GM20000 (cell line): Measurements from ENCODE around the gene ZPR1.

Experiments
- DNase-seq: peaks from one replicate; pipeline ENCODE4 v3.0.0; 2012; ENCODE audit warnings: low spot score
- TF ChIP-seq, protein P1 (sequence below): IDR thresholded peaks from 2 replicates; pipeline ENCODE4 v1.5.1; 2012; ENCODE audit warnings: mild to moderate bottlenecking, control low read depth; ENCODE audit errors: extremely low read depth, missing control alignments

ZPR1 gene

DNA sequence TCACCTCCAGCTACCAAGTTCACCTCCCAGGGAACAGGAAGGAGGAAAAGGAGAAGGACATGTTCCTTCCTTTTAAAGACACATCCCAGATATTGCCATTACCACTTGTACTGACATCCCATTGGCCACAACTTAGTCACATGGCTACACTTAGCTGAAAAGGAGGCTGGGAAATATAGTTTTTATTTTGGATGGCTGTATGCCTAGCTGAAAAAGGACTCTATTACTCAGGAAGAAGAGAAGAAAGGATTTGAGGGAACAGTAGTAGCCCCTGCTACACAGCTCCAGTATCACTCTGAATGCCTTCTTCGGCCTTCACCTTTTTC, 5.9 kb upstream of the ZPR1 start:
- no peak for DNase-seq
- TF ChIP-seq, protein P1, sequence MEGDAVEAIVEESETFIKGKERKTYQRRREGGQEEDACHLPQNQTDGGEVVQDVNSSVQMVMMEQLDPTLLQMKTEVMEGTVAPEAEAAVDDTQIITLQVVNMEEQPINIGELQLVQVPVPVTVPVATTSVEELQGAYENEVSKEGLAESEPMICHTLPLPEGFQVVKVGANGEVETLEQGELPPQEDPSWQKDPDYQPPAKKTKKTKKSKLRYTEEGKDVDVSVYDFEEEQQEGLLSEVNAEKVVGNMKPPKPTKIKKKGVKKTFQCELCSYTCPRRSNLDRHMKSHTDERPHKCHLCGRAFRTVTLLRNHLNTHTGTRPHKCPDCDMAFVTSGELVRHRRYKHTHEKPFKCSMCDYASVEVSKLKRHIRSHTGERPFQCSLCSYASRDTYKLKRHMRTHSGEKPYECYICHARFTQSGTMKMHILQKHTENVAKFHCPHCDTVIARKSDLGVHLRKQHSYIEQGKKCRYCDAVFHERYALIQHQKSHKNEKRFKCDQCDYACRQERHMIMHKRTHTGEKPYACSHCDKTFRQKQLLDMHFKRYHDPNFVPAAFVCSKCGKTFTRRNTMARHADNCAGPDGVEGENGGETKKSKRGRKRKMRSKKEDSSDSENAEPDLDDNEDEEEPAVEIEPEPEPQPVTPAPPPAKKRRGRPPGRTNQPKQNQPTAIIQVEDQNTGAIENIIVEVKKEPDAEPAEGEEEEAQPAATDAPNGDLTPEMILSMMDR, result no peak

DNA sequence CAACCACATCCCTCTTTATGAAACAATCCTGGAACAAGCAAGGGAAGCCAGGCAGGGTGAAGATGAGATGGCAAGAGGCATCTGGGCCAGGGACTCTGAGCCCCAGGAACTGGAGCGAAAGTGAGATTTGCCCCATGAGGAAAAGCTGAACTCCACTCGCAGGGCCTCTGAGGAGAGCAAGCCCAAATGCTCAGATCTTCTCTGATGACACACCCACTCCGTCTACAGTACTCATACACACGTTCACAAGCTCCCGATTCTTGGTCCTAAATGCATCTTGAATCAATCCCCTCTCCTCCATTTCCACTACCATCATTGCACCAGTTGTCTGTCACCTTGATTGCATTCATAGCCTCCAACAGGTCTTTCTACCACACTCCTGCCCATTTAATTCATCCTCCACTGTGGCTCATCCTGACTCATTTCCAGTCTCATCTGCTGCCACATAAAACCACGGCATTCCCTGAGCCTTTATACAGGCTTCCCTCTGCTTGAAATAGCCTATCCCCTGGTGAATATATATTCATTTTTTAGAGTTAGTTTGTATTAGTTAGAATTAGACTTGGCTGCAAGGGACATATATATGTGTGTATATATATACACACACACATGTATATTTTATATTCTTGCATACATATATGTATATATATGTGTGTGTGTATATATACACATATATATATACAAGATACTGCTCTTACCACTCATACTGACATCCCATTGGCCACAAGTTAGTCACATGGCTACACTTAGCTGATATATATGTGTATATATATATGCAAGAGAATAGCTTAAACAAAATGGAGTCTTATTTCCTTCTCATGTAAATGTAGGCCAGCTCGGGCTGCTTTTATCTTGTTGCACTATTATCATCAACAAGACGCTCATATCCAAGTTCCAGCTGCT, 5.3 kb upstream of the ZPR1 start:
- TF ChIP-seq, protein P1, result no peak

DNA sequence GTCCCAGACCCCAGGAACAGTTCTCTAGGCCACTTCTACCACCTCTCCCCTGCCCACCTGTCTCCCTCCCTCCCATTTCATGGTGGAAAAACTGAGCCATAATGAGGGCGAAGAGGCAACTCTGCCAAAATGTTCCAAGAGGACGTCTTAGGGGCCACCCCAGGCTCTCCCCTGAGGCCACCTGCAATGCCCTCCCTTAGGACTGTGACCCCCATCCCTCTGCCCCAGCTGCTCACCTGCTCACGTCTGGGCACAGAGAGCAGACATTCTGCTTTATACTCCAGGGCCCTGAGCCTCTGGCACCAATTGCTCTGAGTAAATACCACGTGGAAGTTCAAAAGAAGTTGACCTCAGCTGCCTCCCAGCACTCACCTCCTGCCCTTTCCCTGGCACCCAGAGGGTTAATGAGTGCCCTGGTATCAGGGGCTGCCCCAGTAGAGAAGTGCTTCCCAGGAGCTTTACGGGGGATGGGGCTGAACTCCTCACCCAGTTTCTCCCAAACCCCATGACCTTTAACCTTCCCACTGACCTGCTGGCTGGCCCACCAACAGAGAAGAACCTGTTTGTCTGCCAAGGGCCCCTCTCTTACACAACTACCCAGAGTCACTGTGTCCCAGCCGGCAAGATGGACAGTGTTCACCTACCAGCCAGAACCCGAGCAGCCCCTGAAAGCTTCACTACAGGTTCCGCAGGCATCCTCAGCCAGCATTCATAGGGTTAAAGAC, 4.5 kb upstream of the ZPR1 start:
- DNase-seq, result no peak

More for the DNA sequence above, 5.3 kb upstream of the ZPR1 start:
- no peak for DNase-seq

DNA sequence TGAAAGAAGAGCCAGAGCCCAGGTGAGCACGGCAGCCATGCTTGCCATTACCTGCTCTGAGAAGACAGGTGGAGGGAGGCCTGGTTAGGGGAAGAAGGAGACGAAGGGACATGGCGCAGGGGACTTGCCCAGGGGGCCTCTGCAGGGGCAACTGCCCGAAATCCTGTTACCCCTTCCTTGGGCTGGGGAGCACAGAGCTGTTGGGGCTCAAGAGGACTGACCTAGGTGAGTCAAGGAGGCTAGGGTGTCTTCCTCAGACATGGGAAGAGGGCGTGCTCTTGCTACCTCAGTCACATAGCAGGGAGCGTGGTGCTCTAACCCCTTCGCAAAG, 4.0 kb upstream of the ZPR1 start, which contains the start of gene APOA5:
APOA5 (minus strand) TSS at position 67 of the 331 bp plus-strand sequence; CDS start at position 48, 19 bp downstream.
- TF ChIP-seq, protein P1, result no peak
- no peak for DNase-seq

More for the DNA sequence above, 4.5 kb upstream of the ZPR1 start:
- TF ChIP-seq, protein P1, result no peak

DNA sequence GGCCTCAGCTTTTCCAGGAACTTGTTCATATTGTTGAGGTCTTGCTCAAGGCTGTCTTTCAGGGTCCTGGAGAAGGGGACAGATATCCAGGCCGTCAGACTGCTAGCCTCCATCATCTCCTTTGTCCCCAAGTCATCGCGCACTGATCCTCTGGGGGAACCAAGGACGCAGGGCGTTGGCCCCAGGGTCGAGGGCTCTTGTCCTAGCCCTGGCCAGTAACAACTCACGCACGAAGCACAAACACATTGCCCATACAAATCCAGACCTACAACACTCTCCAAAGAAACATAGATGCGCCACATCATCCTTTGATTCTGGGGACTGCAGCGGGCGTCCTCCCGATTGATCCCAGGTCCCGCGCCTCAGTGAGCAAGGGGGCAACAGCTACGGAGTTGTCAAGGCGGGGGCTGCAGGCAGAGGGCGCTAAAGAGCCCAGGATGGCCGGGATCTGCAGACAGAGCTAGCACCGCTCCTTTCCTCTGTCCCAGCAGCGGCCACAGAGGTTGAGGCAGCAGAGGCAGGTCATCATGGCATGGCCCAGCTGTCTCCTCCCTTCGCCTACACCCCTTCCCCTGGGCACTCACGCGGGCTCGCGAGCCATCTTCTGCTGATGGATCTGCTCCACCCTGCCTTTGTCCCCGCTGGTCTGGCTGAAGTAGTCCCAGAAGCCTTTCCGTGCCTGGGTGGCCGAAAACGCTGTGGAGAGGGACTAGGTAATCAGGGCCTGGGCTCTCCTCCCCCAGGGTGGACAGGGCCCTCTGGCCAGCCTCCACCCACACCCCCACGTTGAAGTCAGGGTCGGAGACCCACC, 3.4 kb upstream of the ZPR1 start:
- peak; percentile 90 for DNase-seq
- TF ChIP-seq, protein P1, result peak; percentile 75

DNA sequence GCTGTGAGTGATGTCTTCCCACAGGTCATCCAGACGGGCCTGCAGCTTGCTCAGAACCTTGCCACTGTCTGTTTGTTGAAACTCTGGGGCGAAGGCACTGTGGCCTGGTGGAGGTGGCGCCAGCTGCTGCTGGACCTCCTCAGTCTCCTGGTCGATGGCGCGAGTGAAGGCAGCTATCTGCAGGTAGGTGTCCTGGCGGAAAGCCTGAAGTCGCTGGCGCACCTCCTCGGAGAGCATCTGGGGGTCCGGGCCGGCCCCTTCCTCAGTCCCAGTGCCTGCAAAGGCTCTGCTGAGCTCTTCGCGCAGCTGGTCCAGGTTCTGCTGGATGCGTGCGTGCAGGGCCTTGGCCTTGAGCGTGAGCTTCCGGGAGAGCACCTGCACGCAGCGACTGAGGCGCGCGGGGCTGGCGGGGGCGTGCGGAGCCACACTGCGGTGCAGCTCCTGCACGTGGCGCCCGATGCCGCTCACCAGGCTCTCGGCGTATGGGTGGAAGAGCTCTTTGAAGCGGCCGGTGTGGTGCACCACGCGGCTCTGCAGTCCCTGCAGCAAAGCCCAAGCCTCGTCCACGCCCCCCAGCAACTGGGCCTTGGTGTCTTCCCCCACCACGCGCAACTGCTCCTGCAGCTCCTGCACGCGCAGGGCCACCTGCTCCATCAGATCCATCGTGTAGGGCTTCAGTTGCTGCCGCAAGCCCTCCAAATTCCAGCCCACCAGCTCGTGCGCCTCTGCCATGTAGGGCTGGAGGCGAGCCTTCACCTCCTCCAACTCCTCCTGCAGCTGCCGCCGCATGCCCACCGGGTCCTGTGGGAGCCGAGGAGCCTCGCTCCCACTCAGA, 2.6 kb upstream of the ZPR1 start:
- TF ChIP-seq, protein P1, result no peak

More for the DNA sequence above, 2.6 kb upstream of the ZPR1 start:
- no peak for DNase-seq
